ENCODE measurements around the gene ME1.

- no peak for TF ChIP-seq EZH2 (IDR thresholded peaks at IDR 0.05; ENCODE audit: insufficient read depth, poor library complexity, severe bottlenecking)
- no peak for TF ChIP-seq EZH2phosphoT487 (IDR thresholded peaks at IDR 0.05; ENCODE audit: insufficient read depth, low read depth)
These were observed 236.9 kb downstream of the ME1 start for GRCh38 chr6:83193747-83194566.

Measured in GM23248 (cell line).